RWPE2 (cell line): ENCODE results near the gene GALNT2.

Experiments
- ATAC-seq: fragments of 200-7000 bp; cut with Tn5 transposase; 3 replicates; pipeline ENCODE4 v1.9.1; 2021; ENCODE audit warnings: low read depth
- DNase-seq: peaks from one replicate; pipeline ENCODE4 v3.0.0-alpha.2; 2020; ENCODE audit warnings: low spot score
- H3K27ac ChIP-seq: fragments of 450-650 bp; 2 replicates; pipeline ENCODE4 v1.5.1; 2017; ENCODE audit warnings: mild to moderate bottlenecking; ENCODE audit not compliant: poor library complexity, severe bottlenecking
- H3K27me3 ChIP-seq: fragments of 250-450 bp; sonication (Bioruptor Pico); 2 replicates; pipeline ENCODE4 v1.5.1; 2021; ENCODE audit warnings: mild to moderate bottlenecking, moderate library complexity; ENCODE audit not compliant: insufficient read depth, poor library complexity, severe bottlenecking
- H3K36me3 ChIP-seq: fragments of 250-450 bp; sonication (Bioruptor Pico); 2 replicates; pipeline ENCODE4 v1.5.1; 2020; ENCODE audit warnings: low read depth, mild to moderate bottlenecking, moderate library complexity
- H3K4me1 ChIP-seq: fragments of 250-450 bp; sonication (Bioruptor Pico); 2 replicates; pipeline ENCODE4 v1.5.1; 2021; ENCODE audit warnings: mild to moderate bottlenecking, moderate library complexity; ENCODE audit not compliant: insufficient read depth, poor library complexity, severe bottlenecking
- H3K4me3 ChIP-seq: fragments of 250-450 bp; sonication (Bioruptor Pico); 2 replicates; pipeline ENCODE4 v1.5.1; 2021; ENCODE audit warnings: mild to moderate bottlenecking, moderate library complexity; ENCODE audit not compliant: severe bottlenecking
- H3K9me3 ChIP-seq: fragments of 250-450 bp; sonication (Bioruptor Pico); 2 replicates; pipeline ENCODE4 v1.5.1; 2021; ENCODE audit warnings: mild to moderate bottlenecking, moderate library complexity; ENCODE audit not compliant: severe bottlenecking
- CTCF ChIP-seq: fragments of 450-650 bp; IDR thresholded peaks from one replicate; pipeline ENCODE4 v1.5.1; 2017; ENCODE audit warnings: mild to moderate bottlenecking, moderate library complexity; ENCODE audit not compliant: poor library complexity, severe bottlenecking

The GALNT2 gene

DNA sequence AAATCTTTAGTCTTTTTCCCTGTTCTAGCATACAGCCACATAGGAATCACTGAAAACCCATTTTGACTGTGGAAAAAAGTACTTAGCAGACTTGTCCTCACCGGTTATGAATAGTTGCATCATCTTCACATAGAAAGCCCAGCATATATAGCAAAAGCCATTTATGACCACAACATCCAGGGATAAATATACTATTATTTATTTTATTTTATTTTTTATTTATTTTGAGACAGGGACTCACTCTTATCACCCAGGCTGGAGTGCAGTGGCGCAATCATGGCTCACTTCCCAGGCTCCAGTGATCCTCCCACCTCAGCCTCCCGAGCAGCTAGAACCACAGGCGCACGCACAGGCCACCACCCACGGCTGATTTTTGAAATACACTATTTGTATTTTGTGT, 175.3 kb downstream of the GALNT2 start:
- Histone ChIP-seq H3K36me3 (peaks cover 3% of the 10 kb centered on the region; the same call in 1 of the 2 replicates), H3K27ac (no peak overlapping the region), H3K9me3 (no peaks in the 10 kb centered on the region), H3K4me3 (no peak overlapping the region), H3K27me3 (no peaks in the 10 kb centered on the region), H3K4me1 (no peaks in the 10 kb centered on the region)
- no peak for TF ChIP-seq CTCF
- ATAC-seq (no peak), DNase-seq (no peak)

GRCh38 chr1:230243146-230243545, 176.1 kb downstream of the GALNT2 start:
- DNase-seq, result no peak
- ATAC-seq, result no peak

GRCh38 chr1:230243583-230244353, 176.7 kb downstream of the GALNT2 start:
- Histone ChIP-seq H3K4me3 (no peak overlapping the region), H3K27ac (no peak overlapping the region), H3K36me3 (peaks cover 3% of the 10 kb centered on the region; the same call in 1 of the 2 replicates), H3K9me3 (no peaks in the 10 kb centered on the region), H3K27me3 (no peaks in the 10 kb centered on the region), H3K4me1 (no peaks in the 10 kb centered on the region)
- DNase-seq, result no peak
- no peak for TF ChIP-seq CTCF
- ATAC-seq, result no peak

More at GRCh38 chr1:230243146-230243545, 176.1 kb downstream of the GALNT2 start:
- peaks cover 3% of the 10 kb centered on the region; the same call in 1 of the 2 replicates for H3K36me3 ChIP-seq
- H3K27ac ChIP-seq, result no peak overlapping the region
- no peaks in the 10 kb centered on the region for H3K4me1 ChIP-seq
- no peak overlapping the region for H3K4me3 ChIP-seq
- no peaks in the 10 kb centered on the region for H3K9me3 ChIP-seq
- TF ChIP-seq CTCF, result no peak
- H3K27me3 ChIP-seq, result no peaks in the 10 kb centered on the region

GRCh38 chr1:230246551-230246950, 179.5 kb downstream of the GALNT2 start:
- Histone ChIP-seq H3K4me3 (no peak overlapping the region), H3K27me3 (no peaks in the 10 kb centered on the region), H3K27ac (no peak overlapping the region), H3K9me3 (no peaks in the 10 kb centered on the region), H3K36me3 (peaks cover 3% of the 10 kb centered on the region; the same call in 1 of the 2 replicates), H3K4me1 (no peaks in the 10 kb centered on the region)
- TF ChIP-seq CTCF, result no peak
- ATAC-seq (no peak), DNase-seq (no peak)
